Measurements from ENCODE around the gene LEP. TPM values are rescaled to one million over a fixed set of nuclear protein-coding genes. Genes with fewer than 3 reads are reported as not detected.

The LEP gene
- total RNA-seq, 4 donors from 2014 or later = 0.54 to 10.2 (median 4.2) TPM

DNA sequence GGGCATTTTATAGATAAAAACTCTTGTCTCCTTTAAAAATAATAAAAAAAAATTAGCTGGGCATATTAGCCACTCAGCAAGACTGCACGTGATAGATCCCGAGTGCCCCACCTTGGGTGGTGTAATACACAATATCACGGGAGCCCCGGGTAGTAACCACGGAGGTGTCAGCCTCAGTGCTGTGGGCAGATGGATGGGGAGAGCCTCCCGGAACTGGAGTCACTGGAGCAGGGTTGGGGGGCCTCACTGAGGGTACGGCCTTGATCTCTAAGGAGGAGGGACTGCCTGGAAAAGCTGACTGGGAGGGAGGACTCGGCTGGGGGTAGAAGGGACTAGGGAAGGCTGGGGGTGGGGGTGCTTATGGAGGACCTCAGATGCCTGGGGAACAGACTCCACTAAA, 12.6 kb downstream of the LEP start:
- TF ChIP-seq, protein P1, sequence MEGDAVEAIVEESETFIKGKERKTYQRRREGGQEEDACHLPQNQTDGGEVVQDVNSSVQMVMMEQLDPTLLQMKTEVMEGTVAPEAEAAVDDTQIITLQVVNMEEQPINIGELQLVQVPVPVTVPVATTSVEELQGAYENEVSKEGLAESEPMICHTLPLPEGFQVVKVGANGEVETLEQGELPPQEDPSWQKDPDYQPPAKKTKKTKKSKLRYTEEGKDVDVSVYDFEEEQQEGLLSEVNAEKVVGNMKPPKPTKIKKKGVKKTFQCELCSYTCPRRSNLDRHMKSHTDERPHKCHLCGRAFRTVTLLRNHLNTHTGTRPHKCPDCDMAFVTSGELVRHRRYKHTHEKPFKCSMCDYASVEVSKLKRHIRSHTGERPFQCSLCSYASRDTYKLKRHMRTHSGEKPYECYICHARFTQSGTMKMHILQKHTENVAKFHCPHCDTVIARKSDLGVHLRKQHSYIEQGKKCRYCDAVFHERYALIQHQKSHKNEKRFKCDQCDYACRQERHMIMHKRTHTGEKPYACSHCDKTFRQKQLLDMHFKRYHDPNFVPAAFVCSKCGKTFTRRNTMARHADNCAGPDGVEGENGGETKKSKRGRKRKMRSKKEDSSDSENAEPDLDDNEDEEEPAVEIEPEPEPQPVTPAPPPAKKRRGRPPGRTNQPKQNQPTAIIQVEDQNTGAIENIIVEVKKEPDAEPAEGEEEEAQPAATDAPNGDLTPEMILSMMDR (IDR thresholded peaks at IDR 0.05) = no peak
- TF ChIP-seq POLR2A (IDR thresholded peaks at IDR 0.05) = no peak
- intact Hi-C loops (cut with DNase I; ENCODE audit: low total_unique reads) = no loop called here
- WGBS, 2 donors = 86 to 92% methylated on average over 8 of the region's 8 CpGs

DNA sequence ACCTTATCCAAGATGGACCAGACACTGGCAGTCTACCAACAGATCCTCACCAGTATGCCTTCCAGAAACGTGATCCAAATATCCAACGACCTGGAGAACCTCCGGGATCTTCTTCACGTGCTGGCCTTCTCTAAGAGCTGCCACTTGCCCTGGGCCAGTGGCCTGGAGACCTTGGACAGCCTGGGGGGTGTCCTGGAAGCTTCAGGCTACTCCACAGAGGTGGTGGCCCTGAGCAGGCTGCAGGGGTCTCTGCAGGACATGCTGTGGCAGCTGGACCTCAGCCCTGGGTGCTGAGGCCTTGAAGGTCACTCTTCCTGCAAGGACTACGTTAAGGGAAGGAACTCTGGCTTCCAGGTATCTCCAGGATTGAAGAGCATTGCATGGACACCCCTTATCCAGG, 13.4 kb downstream of the LEP start:
- TF ChIP-seq, protein P1 (IDR thresholded peaks at IDR 0.05) = no peak
- TF ChIP-seq POLR2A (IDR thresholded peaks at IDR 0.05) = no peak
- 81 to 88% methylated on average over 5 of the region's 5 CpGs for WGBS, 2 donors
- no peak overlapping the region for H3K4me3 ChIP-seq (ENCODE audit: low read depth, poor library complexity, severe bottlenecking)
- intact Hi-C loops (cut with DNase I; ENCODE audit: low total_unique reads) = no loop called here
- no peak for DNase-seq (ENCODE audit: low spot score in 2 of 2)

More for the DNA sequence above, 12.6 kb downstream of the LEP start:
- no peak for DNase-seq (ENCODE audit: low spot score in 2 of 2)
- H3K4me3 ChIP-seq (ENCODE audit: low read depth, poor library complexity, severe bottlenecking) = no peak overlapping the region

DNA sequence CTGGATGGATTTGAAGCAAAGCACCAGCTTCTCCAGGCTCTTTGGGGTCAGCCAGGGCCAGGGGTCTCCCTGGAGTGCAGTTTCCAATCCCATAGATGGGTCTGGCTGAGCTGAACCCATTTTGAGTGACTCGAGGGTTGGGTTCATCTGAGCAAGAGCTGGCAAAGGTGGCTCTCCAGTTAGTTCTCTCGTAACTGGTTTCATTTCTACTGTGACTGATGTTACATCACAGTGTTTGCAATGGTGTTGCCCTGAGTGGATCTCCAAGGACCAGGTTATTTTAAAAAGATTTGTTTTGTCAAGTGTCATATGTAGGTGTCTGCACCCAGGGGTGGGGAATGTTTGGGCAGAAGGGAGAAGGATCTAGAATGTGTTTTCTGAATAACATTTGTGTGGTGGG, 14.2 kb downstream of the LEP start:
- no peak for DNase-seq (ENCODE audit: low spot score in 2 of 2)
- 78 to 79% methylated on average over 2 of the region's 2 CpGs for WGBS, 2 donors
- H3K4me3 ChIP-seq (ENCODE audit: low read depth, poor library complexity, severe bottlenecking) = no peak overlapping the region
- TF ChIP-seq POLR2A (IDR thresholded peaks at IDR 0.05) = no peak
- TF ChIP-seq, protein P1 (IDR thresholded peaks at IDR 0.05) = no peak
- intact Hi-C loops (cut with DNase I; ENCODE audit: low total_unique reads) = no loop called here

DNA sequence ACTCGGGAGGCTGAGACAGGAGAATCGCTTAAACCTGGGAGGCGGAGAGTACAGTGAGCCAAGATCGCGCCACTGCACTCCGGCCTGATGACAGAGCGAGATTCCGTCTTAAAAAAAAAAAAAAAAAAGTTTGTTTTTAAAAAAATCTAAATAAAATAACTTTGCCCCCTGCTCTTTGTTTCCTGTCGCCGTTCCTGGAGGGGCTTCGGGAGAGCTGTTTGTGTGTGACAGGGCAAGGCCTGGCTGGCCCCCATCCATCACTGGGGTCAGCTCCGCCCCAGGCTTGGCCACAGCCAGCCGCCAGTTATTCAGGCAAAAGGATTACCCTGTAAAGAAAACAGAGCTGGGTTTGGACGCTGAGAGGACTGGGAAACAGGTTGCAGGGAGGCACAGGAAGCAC, 16.4 kb downstream of the LEP start:
- no peak overlapping the region for H3K4me3 ChIP-seq (ENCODE audit: low read depth, poor library complexity, severe bottlenecking)
- no peak for DNase-seq (ENCODE audit: low spot score in 2 of 2)
- no peak for TF ChIP-seq POLR2A (IDR thresholded peaks at IDR 0.05)
- TF ChIP-seq, protein P1 (IDR thresholded peaks at IDR 0.05) = no peak
- WGBS, 2 donors = 87 to 88% methylated on average over 14 of the region's 14 CpGs
- intact Hi-C loops (cut with DNase I; ENCODE audit: low total_unique reads) = no loop called here

DNA sequence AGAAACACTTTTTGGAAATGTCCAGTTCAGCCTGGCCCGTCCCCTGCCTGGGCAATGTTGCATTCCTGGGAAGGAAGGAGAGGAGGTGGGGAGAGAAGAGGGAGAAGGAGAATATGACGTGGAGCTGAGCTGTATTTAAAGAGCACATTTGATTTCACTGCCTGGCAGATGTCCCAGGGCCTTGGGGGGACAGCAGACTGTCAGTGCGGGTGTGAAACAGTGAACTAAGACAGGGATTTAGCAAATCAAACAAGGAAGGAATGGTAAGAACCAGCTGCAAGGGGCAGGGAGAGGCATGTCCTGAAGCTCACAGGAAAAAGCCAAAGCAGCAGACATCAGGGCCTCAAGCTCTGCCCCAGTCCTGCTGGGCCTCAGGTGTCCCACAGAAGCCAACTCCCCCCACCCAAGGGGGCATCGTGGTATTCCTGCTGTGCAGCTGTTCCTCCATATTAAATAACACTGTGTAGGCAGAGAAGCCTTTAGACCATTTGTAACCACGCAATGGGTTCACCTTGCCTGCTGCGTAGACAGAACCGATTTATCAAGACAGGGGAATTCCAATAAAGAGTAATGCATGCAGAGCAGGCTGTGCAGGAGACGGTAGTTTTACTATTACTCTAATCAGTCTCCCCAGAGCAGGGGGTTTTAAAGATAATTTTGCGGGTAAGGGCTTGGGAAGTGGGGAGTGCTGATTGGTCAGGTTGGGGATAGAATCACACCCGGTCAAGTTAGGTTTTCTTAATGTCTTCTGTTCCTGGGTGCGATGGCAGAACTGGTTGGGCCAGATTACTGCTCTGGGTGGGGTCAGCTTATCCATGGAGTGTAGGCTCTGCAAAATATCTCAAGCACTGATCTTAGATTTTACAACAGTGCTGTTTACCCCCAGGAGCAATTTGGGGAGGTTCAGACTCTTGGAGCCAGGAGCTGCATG, 18.3 kb downstream of the LEP start:
- intact Hi-C loops (cut with DNase I; ENCODE audit: low total_unique reads) = no loop called here
- WGBS, 2 donors = 48 to 52% methylated on average over 11 of the region's 11 CpGs
- DNase-seq (ENCODE audit: low spot score in 2 of 2) = peak; percentile 33 to 80
- no peak for TF ChIP-seq POLR2A (IDR thresholded peaks at IDR 0.05)
- TF ChIP-seq, protein P1 (IDR thresholded peaks at IDR 0.05) = no peak
- H3K4me3 ChIP-seq (ENCODE audit: low read depth, poor library complexity, severe bottlenecking) = no peak overlapping the region
